Peyer's patch (tissue), 4 donors: ENCODE data around the gene SNCB.

Source experiments
- POLR2A ChIP-seq, 2 donors: fragments of 450-650 bp; IDR thresholded peaks; one replicate each; pipeline ENCODE4 v1.5.1; 2017; ENCODE audit warnings: antibody characterized with exemption in 2 of 2, mild to moderate bottlenecking in 2 of 2, moderate library complexity in 2 of 2
- TF ChIP-seq, protein P1 (sequence below), 6 experiments: fragments of 450-650 bp in 4 of 6; fragments of 200-600 bp in 2 of 6; sonication (generic) in 1 of 6; IDR thresholded peaks; one replicate each; pipeline ENCODE4 v1.5.1; 2017 to 2019; ENCODE audit warnings: antibody characterized with exemption in 6 of 6, mild to moderate bottlenecking in 3 of 6, moderate library complexity in 1 of 6

- TF ChIP-seq, protein P1, sequence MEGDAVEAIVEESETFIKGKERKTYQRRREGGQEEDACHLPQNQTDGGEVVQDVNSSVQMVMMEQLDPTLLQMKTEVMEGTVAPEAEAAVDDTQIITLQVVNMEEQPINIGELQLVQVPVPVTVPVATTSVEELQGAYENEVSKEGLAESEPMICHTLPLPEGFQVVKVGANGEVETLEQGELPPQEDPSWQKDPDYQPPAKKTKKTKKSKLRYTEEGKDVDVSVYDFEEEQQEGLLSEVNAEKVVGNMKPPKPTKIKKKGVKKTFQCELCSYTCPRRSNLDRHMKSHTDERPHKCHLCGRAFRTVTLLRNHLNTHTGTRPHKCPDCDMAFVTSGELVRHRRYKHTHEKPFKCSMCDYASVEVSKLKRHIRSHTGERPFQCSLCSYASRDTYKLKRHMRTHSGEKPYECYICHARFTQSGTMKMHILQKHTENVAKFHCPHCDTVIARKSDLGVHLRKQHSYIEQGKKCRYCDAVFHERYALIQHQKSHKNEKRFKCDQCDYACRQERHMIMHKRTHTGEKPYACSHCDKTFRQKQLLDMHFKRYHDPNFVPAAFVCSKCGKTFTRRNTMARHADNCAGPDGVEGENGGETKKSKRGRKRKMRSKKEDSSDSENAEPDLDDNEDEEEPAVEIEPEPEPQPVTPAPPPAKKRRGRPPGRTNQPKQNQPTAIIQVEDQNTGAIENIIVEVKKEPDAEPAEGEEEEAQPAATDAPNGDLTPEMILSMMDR (IDR thresholded peaks at IDR 0.05), result no peak
- no peak for TF ChIP-seq POLR2A (IDR thresholded peaks at IDR 0.05)
Measured at GRCh38 chr5:176660530-176660859, 30.2 kb upstream of the SNCB start.
